Mesenchymal stem cell (in vitro differentiated cells and primary cell): ENCODE results near the gene LAMA5.
A peak's percentile ranks its signal among the peaks of the same experiment; 100 is the strongest.

Experiments
- DNase-seq: peaks from one replicate; pipeline ENCODE4 v3.0.0-alpha.2; 2013
- H2AFZ ChIP-seq: one replicate; pipeline ENCODE4 v1.6.1; 2013; ENCODE audit warnings: low read depth, mild to moderate bottlenecking, control low read depth, inconsistent platforms, low read length, moderate library complexity
- H2AK5ac ChIP-seq: 2 replicates; pipeline ENCODE4 v1.6.1; 2013; ENCODE audit warnings: low read length, moderate library complexity, mild to moderate bottlenecking, inconsistent platforms; ENCODE audit not compliant: severe bottlenecking
- H2BK120ac ChIP-seq: one replicate; pipeline ENCODE4 v1.6.1; 2013; ENCODE audit warnings: low read depth, mild to moderate bottlenecking, inconsistent platforms, low read length, moderate library complexity
- H2BK12ac ChIP-seq, 2 experiments: one replicate each; pipeline ENCODE4 v1.6.1; 2013; ENCODE audit warnings: inconsistent platforms in 2 of 2, low read length in 2 of 2, mild to moderate bottlenecking in 2 of 2, moderate library complexity in 2 of 2, control low read depth in 1 of 2
- H2BK15ac ChIP-seq: one replicate; pipeline ENCODE4 v1.6.1; 2013; ENCODE audit warnings: mild to moderate bottlenecking, low read depth, inconsistent platforms; ENCODE audit not compliant: poor library complexity, severe bottlenecking
- H2BK5ac ChIP-seq: 2 replicates; pipeline ENCODE4 v1.6.1; 2013; ENCODE audit warnings: low read depth, mild to moderate bottlenecking, low read length, control low read depth, inconsistent platforms; ENCODE audit not compliant: poor library complexity, severe bottlenecking
- H3K14ac ChIP-seq, 2 experiments: one replicate each; pipeline ENCODE4 v1.6.1; 2013; ENCODE audit warnings: inconsistent platforms in 2 of 2, low read length in 2 of 2, control low read depth in 1 of 2, mild to moderate bottlenecking in 1 of 2, moderate library complexity in 1 of 2
- H3K18ac ChIP-seq, 2 experiments: one replicate each; pipeline ENCODE4 v1.6.1; 2013; ENCODE audit warnings: inconsistent platforms in 2 of 2, low read length in 2 of 2, control low read depth in 1 of 2, low read depth in 1 of 2, mild to moderate bottlenecking in 1 of 2
- H3K23ac ChIP-seq, 2 experiments: one replicate each; pipeline ENCODE4 v1.6.1; 2013; ENCODE audit warnings: inconsistent platforms in 2 of 2, low read length in 2 of 2, mild to moderate bottlenecking in 2 of 2, moderate library complexity in 2 of 2, control low read depth in 1 of 2
- H3K27ac ChIP-seq: 2 replicates; pipeline ENCODE4 v1.5.1; 2013; ENCODE audit warnings: mild to moderate bottlenecking, moderate library complexity, low read length, control low read depth, inconsistent platforms; ENCODE audit not compliant: poor library complexity, severe bottlenecking
- H3K27me3 ChIP-seq, 2 experiments: 2 replicates each; pipeline versions ENCODE4 v1.6.1 to v1.7.0; 2013; ENCODE audit warnings: low read length in 2 of 2, mild to moderate bottlenecking in 2 of 2, moderate library complexity in 2 of 2, control low read depth in 1 of 2, inconsistent platforms in 1 of 2; ENCODE audit not compliant: control insufficient read depth in 1 of 2, insufficient read depth in 1 of 2
- H3K36me3 ChIP-seq, 2 experiments: 2 replicates each; pipeline versions ENCODE4 v1.6.1 to v1.7.0; 2013; ENCODE audit warnings: low read length in 2 of 2, control low read depth in 1 of 2, inconsistent platforms in 1 of 2, low read depth in 1 of 2, mild to moderate bottlenecking in 1 of 2; ENCODE audit not compliant: insufficient read depth in 2 of 2, control insufficient read depth in 1 of 2
- H3K4ac ChIP-seq, 2 experiments: one replicate each; pipeline ENCODE4 v1.6.1; 2013; ENCODE audit warnings: inconsistent platforms in 2 of 2, low read length in 2 of 2, mild to moderate bottlenecking in 2 of 2, moderate library complexity in 2 of 2, control low read depth in 1 of 2, low read depth in 1 of 2
- H3K4me1 ChIP-seq: 2 replicates; pipeline ENCODE4 v1.6.1; 2013; ENCODE audit warnings: low read depth, low read length, control low read depth; ENCODE audit not compliant: control insufficient read depth, insufficient read depth
- H3K4me2 ChIP-seq: 2 replicates; pipeline ENCODE4 v1.6.1; 2013; ENCODE audit warnings: low read length, mild to moderate bottlenecking, inconsistent platforms; ENCODE audit not compliant: poor library complexity, severe bottlenecking
- H3K4me3 ChIP-seq, 2 experiments: 2 replicates each; pipeline versions ENCODE4 v1.5.1 to v1.7.0; 2013; ENCODE audit warnings: low read length in 2 of 2, mild to moderate bottlenecking in 2 of 2, control low read depth in 1 of 2, low read depth in 1 of 2; ENCODE audit not compliant: insufficient read depth in 1 of 2
- H3K79me1 ChIP-seq: replicated peaks from 2 replicates; pipeline ENCODE4 v1.6.1; 2013; ENCODE audit warnings: mild to moderate bottlenecking, control low read depth, low read length, inconsistent platforms; ENCODE audit not compliant: poor library complexity, severe bottlenecking
- H3K9ac ChIP-seq: 2 replicates; pipeline ENCODE4 v1.7.0; 2013; ENCODE audit warnings: mild to moderate bottlenecking, low read length, moderate library complexity
- H3K9me3 ChIP-seq: 2 replicates; pipeline ENCODE4 v1.7.0; 2013; ENCODE audit warnings: mild to moderate bottlenecking, low read length; ENCODE audit not compliant: control insufficient read depth
- H4K8ac ChIP-seq: one replicate; pipeline ENCODE4 v1.6.1; 2013; ENCODE audit warnings: inconsistent platforms, mild to moderate bottlenecking, low read length, moderate library complexity
- H4K91ac ChIP-seq: one replicate; pipeline ENCODE4 v1.6.1; 2013; ENCODE audit warnings: mild to moderate bottlenecking, low read length, inconsistent platforms
- WGBS: methylation state at CpG from one replicate; pipeline ENCODE4 v1.1.7; 2013; ENCODE audit warnings: mixed read lengths; 5-methylcytosine and 5-hydroxymethylcytosine counted together

The LAMA5 gene

GRCh38 chr20:62405108-62405980, 38.2 kb upstream of the LAMA5 start:
- Histone ChIP-seq H2BK15ac (no peak overlapping the region), H3K4me3 (peak overlapping the region in 1 of 2 experiments; percentile 87), H4K8ac (no peak overlapping the region), H3K27ac (no peak overlapping the region), H3K9me3 (no peaks in the 10 kb centered on the region), H2BK12ac (no peak overlapping the region), H2BK5ac (no peak overlapping the region), H3K27me3 (peaks cover 4 to 19% of the 10 kb centered on the region in 2 experiments), H3K79me1 (peaks cover 28% of the 10 kb centered on the region), H2BK120ac (no peak overlapping the region), H3K9ac (peak overlapping the region; percentile 88), H3K23ac (no peak overlapping the region), H3K14ac (no peak overlapping the region), H4K91ac (peak overlapping the region; percentile 14), H3K18ac (no peak overlapping the region), H2AFZ (no peak overlapping the region), H3K4me1 (peaks cover 39% of the 10 kb centered on the region), H2AK5ac (no peak overlapping the region), H3K4me2 (no peak overlapping the region), H3K36me3 (peaks cover 0 to 37% of the 10 kb centered on the region in 2 experiments), H3K4ac (no peak overlapping the region)
- peak; percentile 75 for DNase-seq
- 77% methylated on average over 23 of the region's 23 CpGs for WGBS

GRCh38 chr20:62404761-62405107, 37.6 kb upstream of the LAMA5 start:
- H3K4me2 ChIP-seq: no peak overlapping the region
- H4K8ac ChIP-seq: no peak overlapping the region
- H3K27me3 ChIP-seq: peaks cover 4 to 15% of the 10 kb centered on the region in 2 experiments
- H3K9me3 ChIP-seq: no peaks in the 10 kb centered on the region
- H3K9ac ChIP-seq: no peak overlapping the region
- no peak overlapping the region for H3K23ac ChIP-seq
- peaks cover 0 to 41% of the 10 kb centered on the region in 2 experiments for H3K36me3 ChIP-seq
- H2BK5ac ChIP-seq: no peak overlapping the region
- H2BK12ac ChIP-seq: no peak overlapping the region
- no peak overlapping the region for H3K4ac ChIP-seq
- peaks cover 33% of the 10 kb centered on the region for H3K4me1 ChIP-seq
- no peak for DNase-seq
- no peak overlapping the region for H3K18ac ChIP-seq
- H3K27ac ChIP-seq: no peak overlapping the region
- no peak overlapping the region for H3K4me3 ChIP-seq
- H2BK120ac ChIP-seq: no peak overlapping the region
- no peak overlapping the region for H3K14ac ChIP-seq
- peaks cover 28% of the 10 kb centered on the region for H3K79me1 ChIP-seq
- peak overlapping the region; percentile 14 for H4K91ac ChIP-seq
- no peak overlapping the region for H2AFZ ChIP-seq
- no peak overlapping the region for H2BK15ac ChIP-seq
- H2AK5ac ChIP-seq: no peak overlapping the region
- WGBS: 96% methylated on average over 12 of the region's 12 CpGs

- Histone ChIP-seq H2BK12ac (no peak overlapping the region), H3K4me2 (no peak overlapping the region), H3K36me3 (peaks cover 0 to 41% of the 10 kb centered on the region in 2 experiments), H2BK120ac (no peak overlapping the region), H3K4me1 (peaks cover 32% of the 10 kb centered on the region), H3K27ac (no peak overlapping the region), H2AFZ (no peak overlapping the region), H3K4ac (no peak overlapping the region), H4K91ac (no peak overlapping the region), H3K18ac (no peak overlapping the region), H3K79me1 (peaks cover 28% of the 10 kb centered on the region), H4K8ac (no peak overlapping the region), H3K23ac (peak overlapping the region in 1 of 2 experiments; percentile 32), H2AK5ac (no peak overlapping the region), H2BK5ac (no peak overlapping the region), H3K14ac (no peak overlapping the region), H3K4me3 (no peak overlapping the region), H2BK15ac (no peak overlapping the region), H3K27me3 (peaks cover 4 to 9% of the 10 kb centered on the region in 2 experiments), H3K9ac (no peak overlapping the region), H3K9me3 (no peaks in the 10 kb centered on the region)
- DNase-seq: no peak
- WGBS: 96% methylated on average over 9 of the region's 9 CpGs
Observed at GRCh38 chr20:62404112-62404665, 37.1 kb upstream of the LAMA5 start.

- H4K91ac ChIP-seq: no peak overlapping the region
- no peak overlapping the region for H3K4me3 ChIP-seq
- no peak overlapping the region for H3K18ac ChIP-seq
- no peak overlapping the region for H3K4ac ChIP-seq
- no peak overlapping the region for H3K9ac ChIP-seq
- H3K36me3 ChIP-seq: peaks cover 0 to 43% of the 10 kb centered on the region in 2 experiments
- H3K9me3 ChIP-seq: no peaks in the 10 kb centered on the region
- no peak overlapping the region for H3K14ac ChIP-seq
- no peak overlapping the region for H3K27ac ChIP-seq
- peaks cover 2 to 6% of the 10 kb centered on the region in 2 experiments for H3K27me3 ChIP-seq
- H2BK15ac ChIP-seq: no peak overlapping the region
- H4K8ac ChIP-seq: no peak overlapping the region
- peaks cover 28% of the 10 kb centered on the region for H3K79me1 ChIP-seq
- no peak overlapping the region for H2BK5ac ChIP-seq
- no peak overlapping the region for H2BK120ac ChIP-seq
- no peak for DNase-seq
- peaks cover 30% of the 10 kb centered on the region for H3K4me1 ChIP-seq
- no peak overlapping the region for H3K23ac ChIP-seq
- WGBS: 91% methylated on average over 13 of the region's 13 CpGs
- H2AFZ ChIP-seq: no peak overlapping the region
- no peak overlapping the region for H2BK12ac ChIP-seq
- H2AK5ac ChIP-seq: no peak overlapping the region
- no peak overlapping the region for H3K4me2 ChIP-seq
Observed at GRCh38 chr20:62403331-62403730, 36.2 kb upstream of the LAMA5 start.
